HFF-Myc (cell line): ENCODE measurements around the gene HNRNPF.

Experiments used
- DNase-seq: peaks from one replicate; pipeline ENCODE4 v3.0.0-alpha.2; 2011; ENCODE audit warnings: low read depth; ENCODE audit errors: extremely low read depth
- H3K4me3 ChIP-seq: replicated peaks from 2 replicates; pipeline ENCODE4 v1.5.1; 2011; ENCODE audit warnings: low read depth, mild to moderate bottlenecking, control low read depth, low read length
- CTCF ChIP-seq: IDR thresholded peaks from 2 replicates; pipeline ENCODE4 v1.5.1; 2012; ENCODE audit warnings: mild to moderate bottlenecking, low read depth, low read length, control low read depth; ENCODE audit errors: missing control alignments

The HNRNPF gene

GRCh38 chr10:43401627-43402026, 7.4 kb downstream of the HNRNPF start:
- TF ChIP-seq CTCF: no peak
- no peak for DNase-seq
- no peak overlapping the region for H3K4me3 ChIP-seq

- no peak for TF ChIP-seq CTCF
Observed at GRCh38 chr10:43399320-43400310, 9.4 kb downstream of the HNRNPF start.

GRCh38 chr10:43398939-43399319, 10.1 kb downstream of the HNRNPF start:
- peak overlapping the region; percentile 72 for H3K4me3 ChIP-seq
- DNase-seq: no peak
- TF ChIP-seq CTCF: no peak

More at GRCh38 chr10:43399320-43400310, 9.4 kb downstream of the HNRNPF start:
- DNase-seq: no peak
- peak overlapping the region; percentile 72 for H3K4me3 ChIP-seq

- peak; percentile 41 for DNase-seq
- peak overlapping the region; percentile 72 for H3K4me3 ChIP-seq
- TF ChIP-seq CTCF: no peak
Observed at GRCh38 chr10:43396928-43397624, 11.9 kb downstream of the HNRNPF start.

GRCh38 chr10:43396061-43396927, 12.7 kb downstream of the HNRNPF start:
- H3K4me3 ChIP-seq: peak overlapping the region; percentile 72
- DNase-seq: no peak
- TF ChIP-seq CTCF: no peak

GRCh38 chr10:43395571-43396060, 13.4 kb downstream of the HNRNPF start:
- peak overlapping the region; percentile 72 for H3K4me3 ChIP-seq
- TF ChIP-seq CTCF: no peak
- no peak for DNase-seq
